ENCODE data around the gene DCLRE1C. TPM values are rescaled to one million over a fixed set of nuclear protein-coding genes. Genes with fewer than 3 reads are reported as not detected.

DCLRE1C gene
- total and polyA plus RNA-seq, 2 of the 8 experiments (the other 6 are each of a cell fraction or from before 2014, with no cell fraction given) = 0.77 to 7.4 TPM

DNA sequence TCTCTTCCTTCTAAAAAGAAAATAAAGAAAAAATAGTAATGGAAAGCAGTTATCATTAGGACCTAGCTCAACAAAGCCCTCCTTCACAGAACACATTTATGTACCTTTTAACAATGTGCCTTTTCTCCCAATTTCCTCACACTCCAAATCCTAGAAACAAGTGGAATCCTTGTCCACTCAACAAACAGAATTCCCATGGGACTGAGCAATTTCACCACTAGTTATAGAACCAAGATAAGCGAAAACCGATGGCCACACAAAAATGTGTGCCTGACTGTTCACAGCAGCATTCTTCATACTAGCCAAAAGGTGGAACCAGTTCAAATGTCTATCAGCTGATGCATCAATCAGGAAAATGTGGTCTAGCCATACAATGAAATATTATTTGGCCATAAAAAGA, 17.3 kb downstream of the DCLRE1C start (continued):
- TF ChIP-seq, protein P1, sequence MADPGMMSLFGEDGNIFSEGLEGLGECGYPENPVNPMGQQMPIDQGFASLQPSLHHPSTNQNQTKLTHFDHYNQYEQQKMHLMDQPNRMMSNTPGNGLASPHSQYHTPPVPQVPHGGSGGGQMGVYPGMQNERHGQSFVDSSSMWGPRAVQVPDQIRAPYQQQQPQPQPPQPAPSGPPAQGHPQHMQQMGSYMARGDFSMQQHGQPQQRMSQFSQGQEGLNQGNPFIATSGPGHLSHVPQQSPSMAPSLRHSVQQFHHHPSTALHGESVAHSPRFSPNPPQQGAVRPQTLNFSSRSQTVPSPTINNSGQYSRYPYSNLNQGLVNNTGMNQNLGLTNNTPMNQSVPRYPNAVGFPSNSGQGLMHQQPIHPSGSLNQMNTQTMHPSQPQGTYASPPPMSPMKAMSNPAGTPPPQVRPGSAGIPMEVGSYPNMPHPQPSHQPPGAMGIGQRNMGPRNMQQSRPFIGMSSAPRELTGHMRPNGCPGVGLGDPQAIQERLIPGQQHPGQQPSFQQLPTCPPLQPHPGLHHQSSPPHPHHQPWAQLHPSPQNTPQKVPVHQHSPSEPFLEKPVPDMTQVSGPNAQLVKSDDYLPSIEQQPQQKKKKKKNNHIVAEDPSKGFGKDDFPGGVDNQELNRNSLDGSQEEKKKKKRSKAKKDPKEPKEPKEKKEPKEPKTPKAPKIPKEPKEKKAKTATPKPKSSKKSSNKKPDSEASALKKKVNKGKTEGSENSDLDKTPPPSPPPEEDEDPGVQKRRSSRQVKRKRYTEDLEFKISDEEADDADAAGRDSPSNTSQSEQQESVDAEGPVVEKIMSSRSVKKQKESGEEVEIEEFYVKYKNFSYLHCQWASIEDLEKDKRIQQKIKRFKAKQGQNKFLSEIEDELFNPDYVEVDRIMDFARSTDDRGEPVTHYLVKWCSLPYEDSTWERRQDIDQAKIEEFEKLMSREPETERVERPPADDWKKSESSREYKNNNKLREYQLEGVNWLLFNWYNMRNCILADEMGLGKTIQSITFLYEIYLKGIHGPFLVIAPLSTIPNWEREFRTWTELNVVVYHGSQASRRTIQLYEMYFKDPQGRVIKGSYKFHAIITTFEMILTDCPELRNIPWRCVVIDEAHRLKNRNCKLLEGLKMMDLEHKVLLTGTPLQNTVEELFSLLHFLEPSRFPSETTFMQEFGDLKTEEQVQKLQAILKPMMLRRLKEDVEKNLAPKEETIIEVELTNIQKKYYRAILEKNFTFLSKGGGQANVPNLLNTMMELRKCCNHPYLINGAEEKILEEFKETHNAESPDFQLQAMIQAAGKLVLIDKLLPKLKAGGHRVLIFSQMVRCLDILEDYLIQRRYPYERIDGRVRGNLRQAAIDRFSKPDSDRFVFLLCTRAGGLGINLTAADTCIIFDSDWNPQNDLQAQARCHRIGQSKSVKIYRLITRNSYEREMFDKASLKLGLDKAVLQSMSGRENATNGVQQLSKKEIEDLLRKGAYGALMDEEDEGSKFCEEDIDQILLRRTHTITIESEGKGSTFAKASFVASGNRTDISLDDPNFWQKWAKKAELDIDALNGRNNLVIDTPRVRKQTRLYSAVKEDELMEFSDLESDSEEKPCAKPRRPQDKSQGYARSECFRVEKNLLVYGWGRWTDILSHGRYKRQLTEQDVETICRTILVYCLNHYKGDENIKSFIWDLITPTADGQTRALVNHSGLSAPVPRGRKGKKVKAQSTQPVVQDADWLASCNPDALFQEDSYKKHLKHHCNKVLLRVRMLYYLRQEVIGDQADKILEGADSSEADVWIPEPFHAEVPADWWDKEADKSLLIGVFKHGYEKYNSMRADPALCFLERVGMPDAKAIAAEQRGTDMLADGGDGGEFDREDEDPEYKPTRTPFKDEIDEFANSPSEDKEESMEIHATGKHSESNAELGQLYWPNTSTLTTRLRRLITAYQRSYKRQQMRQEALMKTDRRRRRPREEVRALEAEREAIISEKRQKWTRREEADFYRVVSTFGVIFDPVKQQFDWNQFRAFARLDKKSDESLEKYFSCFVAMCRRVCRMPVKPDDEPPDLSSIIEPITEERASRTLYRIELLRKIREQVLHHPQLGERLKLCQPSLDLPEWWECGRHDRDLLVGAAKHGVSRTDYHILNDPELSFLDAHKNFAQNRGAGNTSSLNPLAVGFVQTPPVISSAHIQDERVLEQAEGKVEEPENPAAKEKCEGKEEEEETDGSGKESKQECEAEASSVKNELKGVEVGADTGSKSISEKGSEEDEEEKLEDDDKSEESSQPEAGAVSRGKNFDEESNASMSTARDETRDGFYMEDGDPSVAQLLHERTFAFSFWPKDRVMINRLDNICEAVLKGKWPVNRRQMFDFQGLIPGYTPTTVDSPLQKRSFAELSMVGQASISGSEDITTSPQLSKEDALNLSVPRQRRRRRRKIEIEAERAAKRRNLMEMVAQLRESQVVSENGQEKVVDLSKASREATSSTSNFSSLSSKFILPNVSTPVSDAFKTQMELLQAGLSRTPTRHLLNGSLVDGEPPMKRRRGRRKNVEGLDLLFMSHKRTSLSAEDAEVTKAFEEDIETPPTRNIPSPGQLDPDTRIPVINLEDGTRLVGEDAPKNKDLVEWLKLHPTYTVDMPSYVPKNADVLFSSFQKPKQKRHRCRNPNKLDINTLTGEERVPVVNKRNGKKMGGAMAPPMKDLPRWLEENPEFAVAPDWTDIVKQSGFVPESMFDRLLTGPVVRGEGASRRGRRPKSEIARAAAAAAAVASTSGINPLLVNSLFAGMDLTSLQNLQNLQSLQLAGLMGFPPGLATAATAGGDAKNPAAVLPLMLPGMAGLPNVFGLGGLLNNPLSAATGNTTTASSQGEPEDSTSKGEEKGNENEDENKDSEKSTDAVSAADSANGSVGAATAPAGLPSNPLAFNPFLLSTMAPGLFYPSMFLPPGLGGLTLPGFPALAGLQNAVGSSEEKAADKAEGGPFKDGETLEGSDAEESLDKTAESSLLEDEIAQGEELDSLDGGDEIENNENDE (IDR thresholded peaks at IDR 0.05; ENCODE audit: insufficient replicate concordance, low read length) = no peak
- no peak for TF ChIP-seq CBX8 (IDR thresholded peaks at IDR 0.05; ENCODE audit: borderline replicate concordance, low read depth, low read length)
- TF ChIP-seq, protein P2, sequence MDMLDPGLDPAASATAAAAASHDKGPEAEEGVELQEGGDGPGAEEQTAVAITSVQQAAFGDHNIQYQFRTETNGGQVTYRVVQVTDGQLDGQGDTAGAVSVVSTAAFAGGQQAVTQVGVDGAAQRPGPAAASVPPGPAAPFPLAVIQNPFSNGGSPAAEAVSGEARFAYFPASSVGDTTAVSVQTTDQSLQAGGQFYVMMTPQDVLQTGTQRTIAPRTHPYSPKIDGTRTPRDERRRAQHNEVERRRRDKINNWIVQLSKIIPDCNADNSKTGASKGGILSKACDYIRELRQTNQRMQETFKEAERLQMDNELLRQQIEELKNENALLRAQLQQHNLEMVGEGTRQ (IDR thresholded peaks at IDR 0.05; ENCODE audit: low read length) = no peak
- no peak for TF ChIP-seq EGR1 (IDR thresholded peaks at IDR 0.05; ENCODE audit: borderline replicate concordance, low read depth, low read length)
- TF ChIP-seq, protein P3, sequence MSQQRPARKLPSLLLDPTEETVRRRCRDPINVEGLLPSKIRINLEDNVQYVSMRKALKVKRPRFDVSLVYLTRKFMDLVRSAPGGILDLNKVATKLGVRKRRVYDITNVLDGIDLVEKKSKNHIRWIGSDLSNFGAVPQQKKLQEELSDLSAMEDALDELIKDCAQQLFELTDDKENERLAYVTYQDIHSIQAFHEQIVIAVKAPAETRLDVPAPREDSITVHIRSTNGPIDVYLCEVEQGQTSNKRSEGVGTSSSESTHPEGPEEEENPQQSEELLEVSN (IDR thresholded peaks at IDR 0.05) = no peak
- TF ChIP-seq BCL11A (IDR thresholded peaks at IDR 0.05; ENCODE audit: low read depth in 2 of 2, low read length in 2 of 2) = no peak
- TF ChIP-seq TCF12 (IDR thresholded peaks at IDR 0.05; ENCODE audit: low read depth, low read length) = no peak
- TF ChIP-seq YY1 (IDR thresholded peaks at IDR 0.05; ENCODE audit: low read depth, low read length) = no peak
- TF ChIP-seq NRF1 (IDR thresholded peaks at IDR 0.05; ENCODE audit: low read depth, low read length) = no peak
- TF ChIP-seq SP2 (IDR thresholded peaks at IDR 0.05; ENCODE audit: low read length) = no peak
- TF ChIP-seq CHD2 (IDR thresholded peaks at IDR 0.05; ENCODE audit: low read length) = no peak

All from H1 (cell line).